HTERT RPE-1 (cell line): ENCODE measurements around the gene CYP46A1.
"Not testable (repeated sequence)": the region's sequence is repeated elsewhere in the genome, so short reads cannot be mapped to it uniquely, and the experiment has no call there.

Source experiments
- in situ Hi-C: fragments of 300-500 bp; cut with MboI; formaldehyde crosslinking; loops from 4 replicates; pipeline ENCODE4 v1.14.3; 2020; ENCODE audit warnings: low sequenced_read_pairs

The CYP46A1 gene

GRCh38 chr14:99683619-99684409, at the start of gene CYP46A1:
Gene CYP46A1, plus strand, starts transcription at chr14:99684298. Its CDS starts 120 bp downstream, at chr14:99684418.
- in situ Hi-C loops, result no loop called here

- in situ Hi-C loops, result no loop called here
Measured at GRCh38 chr14:99634443-99634842, 49.7 kb upstream of the CYP46A1 start.

DNA sequence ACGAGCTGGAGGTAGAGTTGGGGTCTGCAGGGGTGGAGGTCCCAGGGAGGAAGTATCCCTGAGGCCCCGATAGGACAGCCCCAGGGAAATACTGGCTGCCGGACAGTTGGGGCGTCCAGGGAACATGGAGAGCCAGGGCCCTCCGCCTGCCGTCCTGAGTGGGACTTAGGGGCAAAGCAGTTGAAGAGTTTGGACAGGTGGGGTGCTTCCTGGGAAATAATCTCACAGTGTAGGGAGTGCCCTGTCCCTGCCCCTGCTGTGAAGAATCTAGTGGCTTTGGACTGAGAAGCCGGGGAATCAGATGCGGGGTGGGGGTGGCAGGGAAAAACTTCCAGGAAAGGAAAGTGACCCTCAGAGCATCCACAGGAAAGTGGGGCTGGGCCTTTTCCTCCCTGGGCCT, 49.0 kb upstream of the CYP46A1 start:
- in situ Hi-C loops, result no loop called here

- in situ Hi-C loops, result no loop called here
Measured at GRCh38 chr14:99636487-99636886, 47.6 kb upstream of the CYP46A1 start.

GRCh38 chr14:99637624-99638023, 46.5 kb upstream of the CYP46A1 start:
- in situ Hi-C loops, result no loop called here

- in situ Hi-C loops, result not testable (repeated sequence)
Measured at GRCh38 chr14:99642771-99643170, 41.3 kb upstream of the CYP46A1 start.

DNA sequence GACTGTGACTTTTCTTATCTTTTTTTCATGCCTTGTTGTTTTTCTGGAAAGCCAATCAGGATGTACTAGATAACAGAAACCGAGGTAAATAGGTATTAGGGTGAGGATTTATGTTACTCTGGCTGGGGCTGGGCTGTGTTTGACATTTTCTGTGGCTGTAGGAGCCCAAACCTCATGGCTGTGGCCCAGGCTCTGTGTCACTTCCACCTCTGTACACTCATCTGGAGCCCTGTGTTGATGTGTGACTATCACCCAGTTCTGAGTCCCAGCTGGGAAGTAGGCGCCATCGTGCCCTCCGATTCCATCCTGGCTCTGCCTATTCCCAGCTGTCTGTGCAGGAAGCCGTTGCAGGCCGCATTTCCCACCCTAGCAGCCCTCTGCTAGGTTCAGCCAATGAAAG, 40.8 kb upstream of the CYP46A1 start:
- in situ Hi-C loops, result no loop called here

- in situ Hi-C loops, result no loop called here
Measured at GRCh38 chr14:99644035-99644587, 40.0 kb upstream of the CYP46A1 start.

DNA sequence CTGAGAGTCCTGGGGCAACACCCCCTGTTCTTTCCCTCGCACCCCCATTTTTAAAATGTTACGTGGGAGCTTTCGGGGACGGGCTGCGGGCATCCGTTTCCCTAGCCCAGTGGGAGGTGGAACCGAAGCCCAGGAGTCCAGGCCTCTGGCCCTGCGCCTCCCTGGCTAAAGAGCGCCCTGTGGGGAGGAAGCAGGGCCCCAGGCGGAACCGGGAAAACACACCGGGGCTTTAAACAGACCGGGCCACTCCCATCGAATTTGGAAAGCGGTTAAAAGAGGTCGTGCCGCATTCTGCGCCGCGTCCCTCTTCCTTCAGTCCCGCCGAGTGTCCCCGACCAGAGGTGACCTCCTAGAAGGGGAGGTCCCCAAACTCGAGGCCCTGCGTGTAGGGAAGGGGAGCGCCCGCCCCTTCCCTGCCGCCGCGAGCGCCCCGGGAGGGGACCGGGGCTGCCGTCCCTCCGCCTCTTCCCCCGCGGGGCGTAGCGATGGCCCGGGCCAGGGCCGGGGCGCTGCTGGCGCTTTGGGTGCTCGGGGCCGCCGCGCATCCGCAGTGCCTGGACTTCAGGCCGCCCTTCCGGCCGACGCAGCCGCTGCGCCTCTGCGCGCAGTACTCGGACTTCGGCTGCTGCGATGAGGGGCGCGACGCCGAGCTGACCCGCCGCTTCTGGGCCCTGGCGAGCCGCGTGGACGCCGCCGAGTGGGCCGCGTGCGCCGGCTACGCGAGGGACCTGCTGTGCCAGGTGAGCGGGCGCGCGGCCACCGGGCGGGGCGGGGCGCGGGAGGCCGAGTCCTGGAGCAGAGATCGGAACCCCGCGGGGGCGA, 39.2 kb upstream of the CYP46A1 start, which contains the start of gene HHIPL1:
TSS of gene HHIPL1 (plus strand) at position 407 of the 822 bp plus-strand sequence. CDS start at position 486, 79 bp downstream.
- in situ Hi-C loops, result no loop called here

DNA sequence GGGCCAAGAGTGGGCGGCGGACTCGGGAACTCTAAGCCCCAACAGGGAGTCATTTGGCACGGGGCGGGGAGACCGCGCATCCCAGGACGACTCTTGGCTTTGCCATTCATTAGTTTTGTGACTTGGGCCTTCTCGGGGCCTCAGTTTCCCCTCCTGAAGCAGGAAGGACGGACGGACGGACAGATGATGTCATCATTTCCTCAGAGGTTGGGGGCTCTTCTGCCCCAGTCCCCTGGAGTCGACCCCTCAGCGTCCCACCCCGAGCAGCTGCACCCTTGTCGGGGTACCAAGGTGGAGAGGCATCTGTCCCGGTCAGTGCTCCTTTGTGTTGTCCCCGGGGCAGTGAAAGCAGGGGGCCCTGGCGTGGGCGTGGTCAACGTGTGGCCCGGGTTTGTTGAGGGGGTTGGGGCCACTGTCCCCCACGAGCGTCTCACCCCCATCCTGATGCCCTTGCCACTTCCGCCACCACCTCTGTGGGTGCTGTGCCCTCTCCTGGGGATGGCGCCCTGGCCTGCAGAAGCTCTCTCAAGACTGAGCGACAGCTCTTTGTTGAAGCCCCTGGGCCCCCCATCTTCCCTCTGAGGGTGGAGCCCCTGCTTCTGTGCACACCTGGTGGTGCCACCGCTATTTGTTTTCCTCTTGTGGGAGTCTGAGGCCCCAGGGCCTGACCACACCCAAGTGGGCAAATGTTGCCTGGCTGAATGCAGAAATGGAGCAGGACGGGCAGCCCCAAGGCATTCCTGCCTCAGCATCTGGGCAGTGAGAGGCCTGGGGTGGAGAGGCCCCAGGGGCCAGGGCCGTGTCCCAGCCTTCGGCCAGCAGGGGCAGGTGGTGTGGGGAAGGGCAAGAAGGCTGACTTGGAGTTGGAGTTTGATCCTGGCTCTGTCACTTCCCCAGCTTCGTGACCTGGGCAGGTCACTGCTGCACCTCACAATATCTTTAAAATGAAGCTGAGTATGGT, 38.3 kb upstream of the CYP46A1 start:
- in situ Hi-C loops, result no loop called here

DNA sequence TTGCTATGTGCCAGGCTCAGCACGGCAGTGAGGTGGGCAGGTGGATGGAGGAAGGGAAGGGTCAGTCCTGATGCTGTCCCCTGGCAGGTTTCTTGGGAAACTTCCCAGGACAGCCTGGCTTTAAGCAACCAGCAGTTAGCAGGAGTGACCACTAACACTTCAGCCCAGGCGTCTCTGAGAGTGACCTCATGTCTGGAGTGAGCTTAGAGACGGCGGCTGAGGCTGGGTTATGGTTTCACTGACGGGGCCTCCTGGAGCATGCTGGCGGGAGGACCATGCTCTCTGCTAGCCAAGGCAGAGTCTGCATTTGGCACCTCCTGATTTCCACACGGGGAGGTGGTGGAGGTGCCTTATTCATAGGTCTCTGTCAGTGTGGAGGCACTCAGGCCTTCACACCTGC, 36.7 kb upstream of the CYP46A1 start:
- in situ Hi-C loops, result no loop called here

- in situ Hi-C loops, result no loop called here
Measured at GRCh38 chr14:99648027-99648784, 35.9 kb upstream of the CYP46A1 start.

DNA sequence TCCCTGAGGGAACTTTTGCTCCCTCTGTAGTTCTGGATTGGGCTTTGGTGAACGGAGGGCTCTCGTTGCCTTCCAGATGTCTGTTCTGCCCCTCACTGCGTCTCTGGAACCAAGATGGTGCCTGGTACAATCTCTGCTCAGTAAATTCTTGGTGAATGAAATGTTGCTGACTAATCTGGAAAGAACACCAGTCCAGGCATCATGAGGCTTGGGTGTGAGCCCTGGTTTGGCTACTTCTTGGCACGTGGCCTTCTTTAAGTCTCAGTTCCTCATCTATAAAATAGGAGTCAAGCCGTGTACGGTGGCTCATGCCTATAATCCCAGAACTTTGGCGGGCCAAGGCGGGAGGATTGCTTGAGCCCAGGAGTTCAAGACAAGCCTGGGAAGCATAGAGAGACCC, 34.9 kb upstream of the CYP46A1 start:
- in situ Hi-C loops, result no loop called here

DNA sequence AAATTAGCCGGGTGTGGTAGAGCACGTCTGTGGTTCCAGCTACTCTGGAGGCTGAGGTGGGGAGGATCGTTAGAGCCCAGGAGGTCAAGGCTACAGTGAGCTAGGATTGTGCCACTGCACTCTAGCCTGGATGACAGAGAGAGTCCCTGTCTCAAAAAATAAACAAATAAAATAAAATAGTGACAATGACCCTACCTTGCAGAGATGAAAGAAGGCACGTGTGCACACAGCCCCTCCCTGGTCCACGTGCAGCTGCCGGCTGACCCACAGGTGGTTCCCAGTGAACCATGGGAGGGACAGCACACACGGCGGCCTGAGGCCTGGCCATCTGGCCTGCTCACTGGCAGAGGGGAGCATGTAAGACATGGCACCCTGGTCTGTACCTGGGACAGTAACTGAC, 34.5 kb upstream of the CYP46A1 start:
- in situ Hi-C loops, result no loop called here

DNA sequence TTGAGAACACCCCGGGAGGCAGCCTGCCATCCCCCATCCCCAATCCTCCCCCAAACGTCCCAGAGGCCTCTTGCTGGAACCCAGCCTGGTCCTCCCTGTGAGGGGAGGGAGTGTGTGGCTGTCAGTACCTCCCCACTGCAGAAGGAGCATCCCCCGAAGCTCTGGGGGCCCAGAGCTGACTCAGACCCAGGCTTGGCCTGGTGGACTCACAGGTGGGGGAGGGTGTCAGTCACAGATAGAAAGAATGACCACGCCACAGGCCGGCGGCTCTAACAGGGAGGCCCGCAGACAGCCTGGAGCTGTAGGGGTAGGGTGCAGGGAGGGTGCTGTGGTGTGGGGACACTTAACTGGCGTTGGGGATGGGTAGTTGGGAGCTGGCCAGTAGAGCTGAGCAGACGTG, 33.9 kb upstream of the CYP46A1 start:
- in situ Hi-C loops, result no loop called here

DNA sequence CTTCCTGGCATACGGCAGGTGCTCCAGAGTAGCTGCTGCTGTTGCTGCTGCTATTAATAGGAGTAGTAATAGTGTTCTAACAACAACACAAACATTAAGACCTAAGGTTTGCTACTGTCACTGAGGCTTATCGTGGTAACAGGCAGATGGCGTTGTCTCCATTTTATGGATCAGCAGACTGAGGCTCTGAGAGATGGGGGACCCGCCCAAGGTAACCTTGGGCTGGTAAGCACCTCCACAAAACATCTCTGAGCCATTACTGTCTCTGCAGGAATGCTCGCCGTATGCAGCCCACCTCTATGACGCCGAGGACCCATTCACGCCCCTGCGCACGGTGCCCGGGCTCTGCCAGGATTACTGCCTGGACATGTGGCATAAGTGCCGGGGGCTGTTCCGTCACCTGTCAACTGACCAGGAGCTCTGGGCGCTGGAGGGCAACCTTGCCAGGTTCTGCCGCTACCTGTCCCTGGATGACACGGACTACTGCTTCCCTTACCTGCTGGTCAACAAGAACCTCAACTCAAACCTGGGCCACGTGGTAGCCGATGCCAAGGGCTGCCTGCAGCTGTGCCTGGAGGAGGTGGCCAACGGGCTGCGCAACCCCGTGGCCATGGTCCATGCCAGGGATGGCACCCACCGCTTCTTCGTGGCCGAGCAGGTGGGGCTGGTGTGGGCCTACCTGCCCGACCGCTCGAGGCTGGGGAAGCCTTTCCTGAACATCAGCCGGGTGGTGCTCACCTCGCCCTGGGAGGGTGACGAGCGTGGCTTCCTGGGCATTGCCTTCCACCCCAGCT, 31.9 kb upstream of the CYP46A1 start:
- in situ Hi-C loops, result no loop called here

GRCh38 chr14:99654235-99654985, 29.7 kb upstream of the CYP46A1 start:
- in situ Hi-C loops, result no loop called here

- in situ Hi-C loops, result no loop called here
Measured at GRCh38 chr14:99655521-99655920, 28.6 kb upstream of the CYP46A1 start.
